GM18868 (cell line): ENCODE measurements around the gene SMIM29.
"Not testable (repeated sequence)": the region's sequence is repeated elsewhere in the genome, so short reads cannot be mapped to it uniquely, and the experiment has no call there.

Source experiments
- ATAC-seq: cut with Tn5 transposase; IDR thresholded peaks from one replicate; pipeline ENCODE4 v1.9.1; 2021; ENCODE audit warnings: mild to moderate bottlenecking, moderate library complexity; ENCODE audit not compliant: unreplicated experiment

SMIM29 gene

DNA sequence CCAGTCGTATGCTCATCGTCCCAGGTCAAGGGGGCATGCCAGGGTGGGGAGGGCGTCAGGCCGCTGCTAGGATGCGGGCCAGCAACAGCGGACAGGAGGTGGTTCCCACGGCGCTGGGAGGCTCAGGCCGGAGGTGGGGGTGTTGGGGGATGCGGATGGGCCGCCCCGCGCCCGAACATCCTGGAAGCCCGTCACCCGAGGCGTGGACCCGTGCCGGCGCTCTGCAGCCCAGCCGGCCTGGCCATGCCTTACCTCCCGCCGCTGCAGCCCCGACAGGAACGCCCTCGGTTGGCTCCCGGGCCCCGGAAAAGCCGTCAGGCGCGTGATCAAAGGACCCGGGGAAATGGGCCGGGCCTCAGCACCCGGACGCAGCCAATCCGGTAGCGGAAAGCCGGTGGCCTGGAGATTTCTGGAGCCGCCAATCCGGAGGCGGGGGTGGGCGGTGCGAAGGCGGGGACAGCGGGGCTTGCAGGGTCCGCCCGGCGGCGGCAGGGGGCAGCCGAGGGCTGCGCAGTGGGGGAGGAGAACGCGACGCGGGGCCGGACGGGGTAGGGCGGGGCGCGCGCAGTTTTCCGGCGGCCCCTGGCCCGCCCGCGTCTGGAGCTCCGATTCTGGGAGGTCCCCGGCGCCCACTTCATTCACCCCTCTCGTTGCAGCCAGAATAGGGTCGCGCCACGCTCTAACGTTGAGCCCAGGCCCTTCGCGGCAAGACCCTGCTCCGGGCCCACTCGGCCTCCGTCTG lies at the start of gene SMIM29:
TSS of gene SMIM29 (minus strand) at position 280 of the 742 bp plus-strand sequence. CDS start 1,215 bp downstream, outside the sequence.
- ATAC-seq = peak; percentile 83

DNA sequence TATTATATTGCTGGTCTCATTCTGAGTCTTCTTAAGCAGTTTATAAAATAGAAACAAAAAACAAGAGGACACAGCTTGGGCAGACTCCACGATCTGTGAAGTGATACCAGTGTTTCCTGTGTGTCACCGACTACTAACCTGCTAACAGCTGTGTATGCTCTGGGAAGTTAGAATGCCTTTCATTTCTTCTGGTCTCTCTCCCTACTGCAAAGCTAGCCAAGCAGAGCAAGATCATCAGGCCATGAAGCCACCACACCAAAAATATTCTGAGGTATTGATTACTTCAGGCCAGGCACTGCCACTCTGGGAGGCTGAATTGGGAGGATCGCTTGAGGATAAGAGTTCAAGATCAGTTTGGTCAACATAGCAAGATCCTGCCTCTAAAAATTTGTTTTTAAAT lies 46.9 kb upstream of the SMIM29 start:
- peak; percentile 79 for ATAC-seq

DNA sequence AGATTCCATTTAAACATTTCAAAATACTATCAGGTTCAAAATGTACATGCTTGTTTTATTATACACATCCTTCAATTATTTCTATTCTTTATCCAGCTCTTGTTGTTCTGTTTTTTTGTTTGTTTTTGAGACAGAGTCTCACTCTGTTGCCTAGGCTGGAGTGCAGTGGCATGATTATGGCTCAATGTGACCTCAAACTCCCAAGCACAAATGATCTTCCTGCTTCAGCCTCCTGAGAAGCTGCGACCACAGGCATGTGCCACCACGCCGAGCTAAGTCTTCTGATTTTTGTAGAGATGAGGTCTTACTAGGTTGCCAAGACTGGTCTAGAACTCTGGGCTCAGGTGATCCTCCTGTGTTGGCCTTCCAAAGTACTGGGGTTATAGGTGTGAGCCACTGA lies 44.1 kb upstream of the SMIM29 start:
- no peak for ATAC-seq

DNA sequence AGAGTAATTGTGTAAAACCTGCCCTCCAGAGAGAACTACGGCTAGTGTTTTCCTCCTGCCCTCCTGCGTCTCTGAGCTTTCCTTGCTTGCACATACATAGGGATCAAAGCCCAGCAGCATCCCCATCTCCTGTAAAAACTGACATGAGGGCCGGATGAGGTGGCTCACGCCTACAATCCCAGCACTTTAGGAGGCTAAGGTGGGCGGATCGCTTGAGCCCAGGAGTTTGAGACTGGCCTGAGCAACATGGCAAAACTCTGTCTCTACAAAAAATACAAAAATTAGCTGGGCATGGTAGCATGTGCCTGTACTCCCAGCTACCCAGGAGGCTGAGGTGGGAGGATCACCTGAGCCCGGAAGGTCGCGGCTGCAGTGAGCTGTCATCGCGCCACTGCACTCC lies 40.3 kb upstream of the SMIM29 start:
- no peak for ATAC-seq

DNA sequence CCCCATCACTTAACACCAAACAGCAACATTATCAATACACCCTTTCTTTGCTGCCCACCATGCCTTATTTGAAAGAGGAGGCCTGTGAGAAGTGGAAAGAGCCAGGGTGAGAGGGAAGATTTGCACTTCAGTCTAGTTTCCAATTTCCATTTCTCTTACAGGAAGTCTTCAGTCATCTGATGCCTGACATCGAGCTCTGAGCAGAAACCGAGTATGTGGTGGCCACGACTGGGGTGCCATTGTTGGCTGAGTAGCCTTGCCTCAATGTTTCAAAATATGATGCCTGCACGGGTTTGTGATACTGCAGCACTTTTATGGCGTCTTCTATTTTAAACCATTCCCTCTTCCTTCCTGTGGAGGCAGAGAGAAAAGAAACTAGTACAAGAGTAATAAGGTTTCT lies 39.8 kb upstream of the SMIM29 start:
- ATAC-seq = no peak

DNA sequence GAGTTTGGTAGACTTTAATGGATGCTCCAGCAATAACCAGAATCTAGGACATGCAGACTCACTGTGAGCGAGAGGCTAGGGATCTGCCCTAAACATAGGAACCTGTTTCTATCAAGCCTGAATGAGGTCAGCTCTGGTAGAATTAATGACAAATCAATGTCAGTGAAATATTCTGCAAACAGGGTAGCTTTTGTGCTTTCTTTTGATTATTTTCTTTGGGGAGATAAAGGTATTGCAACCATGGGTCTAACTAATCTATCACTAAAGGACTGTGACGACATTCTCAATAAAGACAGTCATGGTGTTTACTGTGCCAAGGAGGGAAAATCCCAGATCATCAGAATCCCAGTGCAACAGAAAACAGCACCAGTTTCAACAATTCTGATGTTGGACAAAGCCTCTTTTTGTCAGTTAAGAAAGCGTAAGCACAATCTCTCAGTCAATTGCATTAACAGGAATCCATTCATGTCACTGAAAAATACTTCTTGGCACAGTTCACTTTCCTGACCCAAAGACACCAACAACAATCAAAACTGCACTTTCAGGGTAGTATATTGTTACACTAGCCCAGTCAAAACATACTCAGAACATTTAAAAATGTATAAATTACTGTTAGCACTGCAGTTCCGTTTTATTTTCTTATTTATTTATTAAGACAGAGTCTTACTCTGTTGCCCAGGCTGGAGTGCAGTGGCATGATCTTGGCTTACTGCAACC lies 36.8 kb upstream of the SMIM29 start:
- ATAC-seq = no peak

DNA sequence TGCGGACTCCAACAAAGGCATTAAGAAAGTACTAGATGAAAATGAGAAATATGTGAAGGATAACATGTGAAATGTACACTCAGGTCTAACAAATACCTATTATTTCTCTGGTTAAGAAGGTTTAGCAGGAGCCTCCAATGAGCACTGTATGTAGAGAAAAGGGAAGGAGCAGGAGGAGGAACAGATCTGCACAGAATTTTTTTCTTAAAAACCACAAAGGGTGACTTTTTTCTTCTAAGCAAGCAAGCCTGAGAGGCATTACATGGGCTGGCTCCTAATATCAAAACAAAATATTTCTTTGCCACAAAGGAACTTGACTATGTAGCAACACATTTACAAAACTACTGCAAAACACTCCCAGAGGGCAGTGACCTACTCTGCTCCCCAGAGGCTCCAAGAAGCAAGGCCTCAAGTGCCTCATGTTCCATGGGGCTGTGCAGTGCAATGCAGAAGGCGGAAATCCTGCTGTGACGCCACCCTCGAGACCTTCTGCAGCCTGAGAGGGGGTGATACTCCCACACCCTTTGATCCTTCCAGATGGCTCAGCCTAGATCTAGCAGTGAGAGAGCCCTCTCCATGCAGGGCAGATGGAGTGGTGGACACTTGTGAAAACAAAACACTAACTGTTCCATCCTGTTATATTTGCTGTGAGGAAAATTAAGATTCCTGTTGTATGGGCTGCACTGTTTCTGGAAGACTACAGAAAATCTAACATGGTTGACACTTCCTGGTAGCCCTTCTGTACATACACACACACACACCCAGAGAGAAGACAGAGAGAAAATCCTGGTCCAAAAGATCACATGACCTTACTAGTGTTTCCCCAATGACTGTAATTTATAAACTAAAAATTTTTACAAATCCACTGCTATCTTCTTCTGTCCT lies 36.0 kb upstream of the SMIM29 start:
- no peak for ATAC-seq

DNA sequence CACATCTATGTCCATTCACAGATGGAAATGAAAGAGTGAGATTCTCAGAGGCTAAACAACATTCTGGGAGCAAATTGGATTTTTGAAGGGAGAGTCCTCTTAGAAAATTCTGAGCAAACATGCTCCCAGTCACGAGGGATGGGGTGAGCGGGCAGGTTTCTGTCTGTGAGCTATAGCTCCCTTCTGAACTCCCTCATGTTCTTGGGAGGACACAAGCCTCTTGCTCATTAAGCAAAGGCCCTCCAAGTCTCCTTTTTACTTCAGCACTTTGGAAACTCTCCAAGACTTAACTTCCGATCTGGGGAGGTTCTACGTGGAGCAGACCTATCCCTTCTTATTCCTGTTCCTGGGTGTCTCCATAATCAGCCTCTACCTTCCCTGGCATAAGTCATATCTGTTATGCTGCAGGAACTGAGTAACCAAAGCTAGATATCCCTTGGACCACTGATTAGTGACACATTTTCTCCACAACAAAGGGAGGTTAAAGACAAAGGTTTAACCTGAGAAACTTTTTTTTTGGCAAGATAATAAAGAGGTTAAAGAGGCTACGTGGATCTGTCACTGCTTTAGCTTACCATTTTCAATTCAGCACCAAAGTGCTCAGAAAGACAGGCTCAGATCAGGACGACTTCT lies 33.0 kb upstream of the SMIM29 start:
- no peak for ATAC-seq

DNA sequence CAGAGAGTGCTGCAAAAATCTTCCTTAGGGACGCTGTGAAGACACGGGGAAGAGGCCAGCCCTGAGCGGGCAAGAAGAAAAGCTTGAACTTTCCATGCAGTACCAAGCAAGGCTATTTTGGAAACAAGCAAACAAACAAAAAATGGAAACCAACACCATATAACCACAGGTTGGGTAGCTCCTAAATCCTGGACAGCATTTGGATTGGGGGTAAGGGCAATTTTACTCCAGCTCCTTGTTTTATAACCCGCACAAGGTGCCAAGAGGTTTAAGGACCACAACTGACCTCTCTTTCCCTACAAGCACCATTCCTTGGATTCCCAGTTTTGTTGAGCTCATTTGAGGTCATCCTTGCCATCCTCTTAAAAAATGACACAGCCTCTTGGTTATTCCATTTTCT lies 31.4 kb upstream of the SMIM29 start:
- ATAC-seq = no peak

DNA sequence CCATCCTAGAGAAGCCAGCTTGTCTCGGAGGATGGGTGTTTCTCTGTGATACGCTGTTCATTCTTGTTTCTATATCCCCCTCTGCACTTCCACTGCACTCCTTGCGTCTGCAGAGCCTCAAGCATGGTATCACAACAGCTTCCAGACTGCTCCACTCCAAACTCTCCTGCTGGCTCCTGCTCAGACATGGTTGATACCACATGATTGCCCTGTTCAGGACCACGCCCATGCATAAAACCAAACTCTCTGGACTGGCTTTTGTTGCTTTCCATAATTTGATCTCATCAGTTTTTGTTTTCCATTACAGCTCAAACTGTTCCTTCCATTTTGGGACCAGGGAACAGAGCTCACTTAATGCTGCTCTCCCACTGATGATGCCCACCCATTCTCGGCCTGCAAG lies 30.0 kb upstream of the SMIM29 start:
- ATAC-seq = no peak

DNA sequence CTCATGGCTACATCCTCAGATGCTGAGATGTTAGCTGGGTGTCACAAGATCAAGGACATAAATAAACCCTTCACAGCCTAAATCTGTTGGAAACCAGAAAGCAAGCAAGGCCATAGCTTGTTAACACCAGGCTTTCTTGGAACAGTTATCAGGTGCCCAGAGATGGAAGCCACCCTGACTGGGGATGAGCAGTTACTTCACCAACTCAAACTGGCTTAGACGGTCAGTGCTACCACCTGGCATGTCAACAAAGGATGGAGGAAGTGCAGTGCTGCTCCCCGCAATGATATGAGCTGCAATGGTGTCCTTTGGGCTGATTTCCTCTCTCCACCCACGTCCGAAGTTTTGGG lies 28.9 kb upstream of the SMIM29 start:
- ATAC-seq = no peak

DNA sequence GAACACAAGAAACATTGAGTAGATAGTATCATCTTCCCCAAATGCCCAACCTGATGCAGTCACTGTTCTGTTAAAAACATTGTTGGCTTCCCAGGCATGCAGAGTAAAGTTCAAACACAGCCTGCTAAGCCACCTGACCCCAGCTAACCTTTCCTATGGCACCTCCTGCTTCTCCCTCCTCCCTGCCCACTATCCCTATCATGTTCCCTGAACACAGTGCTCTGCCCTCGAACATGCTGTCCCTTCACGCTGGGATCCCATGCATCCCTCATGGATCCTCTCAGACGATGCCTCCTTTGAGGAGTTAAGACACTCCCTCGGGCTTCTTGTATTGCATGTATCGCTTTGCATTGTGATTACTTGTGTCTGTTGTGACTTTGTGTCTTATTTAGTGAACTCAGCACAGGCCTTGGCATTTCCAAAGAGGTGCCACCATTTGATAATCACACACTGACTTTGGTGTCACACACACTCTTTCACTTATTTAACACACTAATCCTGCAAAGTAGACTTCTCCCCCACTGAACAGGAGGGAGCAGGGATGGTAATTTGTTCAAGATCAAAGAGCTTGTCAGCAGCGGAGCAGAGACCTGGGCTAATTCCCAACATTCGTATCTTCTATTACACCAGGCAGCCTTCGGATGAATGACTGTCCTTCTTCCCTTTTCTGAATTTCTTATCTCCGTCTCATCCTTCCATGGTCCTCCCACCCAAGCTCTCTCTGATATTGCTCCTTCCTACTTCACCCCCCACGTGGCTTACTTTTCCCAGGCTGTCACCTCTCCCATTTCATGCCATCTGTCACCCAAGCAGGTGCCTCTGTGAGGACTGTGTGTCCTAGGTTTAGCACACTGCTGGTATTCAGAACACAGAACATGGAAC lies 28.3 kb upstream of the SMIM29 start:
- ATAC-seq = no peak

DNA sequence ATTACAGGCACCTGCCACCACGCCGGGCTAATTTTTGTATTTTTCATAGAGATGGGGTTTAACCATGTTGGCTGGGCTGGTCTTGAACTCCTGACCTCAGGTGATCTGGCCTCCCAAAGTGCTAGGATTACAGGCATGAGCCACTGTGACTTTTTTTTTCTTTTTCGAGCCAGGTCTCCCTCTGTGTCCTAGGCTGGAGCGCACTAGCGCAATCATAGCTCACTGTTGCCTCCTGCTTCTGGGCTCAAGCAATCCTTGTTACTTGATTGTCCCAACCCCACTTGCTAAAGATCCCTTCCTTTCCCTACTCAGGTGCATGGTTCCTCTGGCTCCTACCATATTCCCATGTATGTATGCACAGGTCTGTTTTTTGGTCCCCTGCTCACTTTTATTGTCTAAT lies 27.4 kb upstream of the SMIM29 start:
- ATAC-seq = no peak

DNA sequence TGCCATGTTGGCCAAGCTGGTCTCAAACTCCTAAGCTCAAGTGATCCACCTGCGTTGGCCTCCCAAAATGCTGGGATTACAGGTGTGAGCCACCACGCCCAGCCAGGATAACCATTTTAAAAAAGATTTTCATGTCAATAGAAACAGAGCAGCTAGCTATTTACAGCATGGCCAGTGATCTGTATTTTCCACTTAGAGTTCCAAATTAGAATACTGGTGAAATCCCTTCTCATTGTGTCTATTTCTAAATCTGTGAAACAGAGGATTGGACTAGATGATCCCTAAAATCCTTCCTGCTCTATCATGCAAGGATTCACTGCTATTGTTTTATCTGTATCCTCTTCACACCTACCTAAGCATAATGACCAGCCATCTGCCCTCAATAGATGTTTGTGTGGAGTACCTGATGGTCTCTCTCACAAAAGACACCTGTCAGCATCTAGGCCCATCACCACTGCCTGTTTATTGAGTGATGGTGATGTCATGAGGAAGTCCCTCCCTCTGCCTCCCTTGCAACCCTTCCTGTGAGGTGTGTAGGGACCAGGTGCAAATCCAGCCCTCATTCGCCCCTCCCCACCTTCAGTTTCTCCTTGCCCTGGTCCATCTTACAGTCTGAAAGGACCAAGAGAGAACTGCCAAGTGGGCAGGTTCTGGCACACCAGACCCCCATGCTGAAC lies 26.5 kb upstream of the SMIM29 start:
- no peak for ATAC-seq

DNA sequence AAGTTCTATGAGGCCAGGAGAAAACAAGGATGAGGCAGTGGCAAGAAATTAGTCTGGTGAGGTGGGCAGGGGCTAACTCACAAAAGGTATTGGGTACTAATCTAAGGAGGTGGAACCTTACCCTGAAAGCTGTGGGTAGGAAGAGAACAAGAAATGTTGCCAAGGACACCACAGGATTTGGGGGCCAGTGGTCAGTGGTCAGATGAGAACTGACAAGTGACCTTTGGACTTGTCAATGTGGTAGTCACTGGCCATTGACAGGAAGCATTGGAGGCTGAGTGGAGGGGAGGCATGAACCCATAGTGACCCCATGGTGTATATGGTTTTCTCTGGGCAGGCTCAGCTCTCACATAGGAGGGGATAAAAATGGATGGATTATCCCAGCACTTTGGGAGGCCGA lies 25.3 kb upstream of the SMIM29 start:
- ATAC-seq = no peak

DNA sequence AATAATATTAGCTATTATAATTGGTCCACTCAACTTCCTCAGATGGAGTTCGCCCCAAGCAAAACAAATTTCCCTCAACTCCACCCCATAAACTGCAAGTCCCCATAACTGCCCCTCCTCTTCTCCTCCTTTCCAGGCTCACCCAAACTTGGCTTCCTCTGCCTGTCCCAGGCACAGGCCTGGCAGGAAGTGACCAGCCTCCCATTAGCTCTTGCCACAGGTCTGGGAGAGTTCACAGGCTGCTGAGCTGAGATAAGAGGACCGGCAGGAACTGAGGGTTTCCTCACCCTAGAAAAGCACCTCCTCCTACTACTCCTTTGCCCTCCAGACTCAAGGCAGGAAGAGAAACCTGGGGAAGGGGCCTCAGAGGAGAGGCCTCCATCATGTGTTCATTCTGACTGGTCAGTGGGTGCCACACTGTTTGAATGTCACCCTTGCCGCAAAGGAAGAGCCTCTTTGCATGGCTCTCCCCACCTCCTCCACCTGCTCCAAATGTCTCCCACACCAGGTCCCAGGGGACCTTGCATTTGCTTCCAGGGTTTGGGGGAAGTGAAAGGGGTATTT lies 24.5 kb upstream of the SMIM29 start:
- ATAC-seq = no peak

DNA sequence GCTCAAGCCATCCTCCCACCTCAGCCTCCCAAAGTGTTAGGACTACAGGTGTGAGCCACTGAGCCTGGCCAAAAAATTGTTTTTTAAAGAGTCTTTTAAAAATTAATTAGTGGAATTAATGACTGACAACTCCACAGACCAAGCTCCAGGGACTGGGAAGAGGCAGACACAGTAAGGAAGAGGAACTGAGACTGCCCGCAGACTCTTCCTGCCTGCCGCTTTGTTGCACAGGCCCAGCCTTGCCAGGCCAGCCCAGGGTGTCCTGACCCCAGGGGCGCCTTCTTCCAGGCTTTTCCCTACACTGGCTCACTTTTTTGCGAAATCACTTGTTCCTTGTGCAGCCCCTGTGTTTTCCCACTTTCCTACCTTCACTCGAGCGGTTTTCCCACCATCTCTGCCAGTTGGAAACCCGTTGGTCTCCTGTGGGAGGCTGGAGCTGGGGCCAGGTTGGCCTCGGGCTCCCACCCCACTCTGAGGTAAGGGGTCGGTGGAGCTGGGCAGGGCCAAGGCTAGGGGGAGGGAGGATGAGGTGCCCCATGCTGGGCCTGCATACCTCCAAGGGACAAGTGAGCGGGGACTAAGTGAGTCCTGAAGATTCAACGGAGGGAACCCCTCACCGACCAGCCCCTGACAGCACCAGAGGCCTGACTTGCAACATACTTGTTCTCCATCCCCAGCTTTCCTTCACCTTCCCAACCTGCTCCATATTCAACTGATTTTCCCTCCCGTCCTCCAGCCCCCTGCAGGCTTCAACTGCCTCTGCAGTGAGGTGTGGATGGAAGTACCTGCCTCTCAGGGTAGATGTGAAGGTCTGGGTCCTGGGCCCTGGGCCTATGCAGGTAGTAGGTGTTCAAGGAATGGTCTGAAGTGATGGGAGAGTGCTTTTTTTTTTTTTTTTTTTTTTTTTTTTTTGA lies 23.5 kb upstream of the SMIM29 start:
- no peak for ATAC-seq

DNA sequence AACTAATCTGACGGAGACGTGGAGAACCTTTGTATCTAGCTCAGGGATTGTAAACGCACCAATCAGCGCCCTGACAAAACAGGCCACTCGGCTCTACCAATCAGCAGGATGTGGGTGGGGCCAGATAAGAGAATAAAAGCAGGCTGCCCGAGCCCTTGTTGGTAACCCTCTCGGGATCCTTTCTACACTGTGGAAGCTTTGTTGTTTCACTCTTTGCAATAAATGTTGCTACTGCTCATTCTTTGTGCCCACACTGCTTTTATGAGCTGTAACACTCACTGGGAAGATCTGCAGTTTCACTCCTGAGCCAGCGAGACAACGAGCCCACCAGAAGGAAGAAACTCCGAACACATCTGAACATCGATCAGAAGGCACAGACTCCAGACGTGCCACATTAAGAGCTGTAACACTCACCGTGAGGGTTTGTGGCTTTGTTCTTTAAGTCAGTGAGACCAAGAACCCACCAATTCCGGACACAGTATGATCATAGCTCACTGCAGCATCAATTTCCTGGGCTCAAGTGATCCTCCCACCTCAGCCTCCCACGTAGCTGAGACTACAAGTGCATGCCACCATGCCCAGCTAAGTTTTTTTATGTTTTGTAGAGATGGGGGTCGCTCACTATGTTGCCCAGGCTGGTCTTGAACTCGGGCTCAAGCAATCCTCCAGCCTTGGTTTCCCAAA lies 21.0 kb upstream of the SMIM29 start:
- ATAC-seq = not testable (repeated sequence)
